Measurements from ENCODE around the gene RPIA. TPM values are rescaled to one million over a fixed set of nuclear protein-coding genes. Genes with fewer than 3 reads are reported as not detected.

Gene RPIA
- total and polyA plus RNA-seq, 2 donors = 13.7 TPM

Other genes starting within 250 kb of the RPIA start
- gene FOXI3, start 239.0 kb upstream of the RPIA start, total RNA-seq = not detected
- not detected for gene FOXI3, start 239.0 kb upstream of the RPIA start, polyA plus RNA-seq
- gene EIF2AK3, start 64.2 kb upstream of the RPIA start, total RNA-seq = 64.5 TPM
- gene EIF2AK3, start 64.2 kb upstream of the RPIA start, polyA plus RNA-seq = 12.5 TPM

Data from urinary bladder (tissue), 2 donors.